Panc1 (cell line): ENCODE data around the gene TINAGL1.

Source experiments
- POLR2AphosphoS5 ChIP-seq: IDR thresholded peaks from 2 replicates; pipeline ENCODE4 v1.6.1; 2012; ENCODE audit warnings: mild to moderate bottlenecking, low read depth, low read length, moderate library complexity
- SIN3A ChIP-seq: IDR thresholded peaks from 2 replicates; pipeline ENCODE4 v1.6.1; 2012; ENCODE audit warnings: low read depth, mild to moderate bottlenecking, low read length, moderate library complexity, borderline replicate concordance; ENCODE audit not compliant: insufficient read depth
- TCF7L2 ChIP-seq: IDR thresholded peaks from 2 replicates; pipeline ENCODE4 v1.6.1; 2011; ENCODE audit warnings: mild to moderate bottlenecking, low read depth, low read length, inconsistent platforms
- TF ChIP-seq, protein P1 (sequence below): fragments of 450-650 bp; IDR thresholded peaks from 2 replicates; pipeline ENCODE4 v1.5.1; 2017; ENCODE audit warnings: mild to moderate bottlenecking
- TF ChIP-seq, protein P2 (sequence below), 2 experiments: IDR thresholded peaks; 2 replicates each; pipeline ENCODE4 v1.6.1; 2011 to 2012; ENCODE audit warnings: low read depth in 2 of 2, control low read depth in 1 of 2, low read length in 1 of 2, mild to moderate bottlenecking in 1 of 2, moderate library complexity in 1 of 2; ENCODE audit not compliant: insufficient read depth in 1 of 2

DNA sequence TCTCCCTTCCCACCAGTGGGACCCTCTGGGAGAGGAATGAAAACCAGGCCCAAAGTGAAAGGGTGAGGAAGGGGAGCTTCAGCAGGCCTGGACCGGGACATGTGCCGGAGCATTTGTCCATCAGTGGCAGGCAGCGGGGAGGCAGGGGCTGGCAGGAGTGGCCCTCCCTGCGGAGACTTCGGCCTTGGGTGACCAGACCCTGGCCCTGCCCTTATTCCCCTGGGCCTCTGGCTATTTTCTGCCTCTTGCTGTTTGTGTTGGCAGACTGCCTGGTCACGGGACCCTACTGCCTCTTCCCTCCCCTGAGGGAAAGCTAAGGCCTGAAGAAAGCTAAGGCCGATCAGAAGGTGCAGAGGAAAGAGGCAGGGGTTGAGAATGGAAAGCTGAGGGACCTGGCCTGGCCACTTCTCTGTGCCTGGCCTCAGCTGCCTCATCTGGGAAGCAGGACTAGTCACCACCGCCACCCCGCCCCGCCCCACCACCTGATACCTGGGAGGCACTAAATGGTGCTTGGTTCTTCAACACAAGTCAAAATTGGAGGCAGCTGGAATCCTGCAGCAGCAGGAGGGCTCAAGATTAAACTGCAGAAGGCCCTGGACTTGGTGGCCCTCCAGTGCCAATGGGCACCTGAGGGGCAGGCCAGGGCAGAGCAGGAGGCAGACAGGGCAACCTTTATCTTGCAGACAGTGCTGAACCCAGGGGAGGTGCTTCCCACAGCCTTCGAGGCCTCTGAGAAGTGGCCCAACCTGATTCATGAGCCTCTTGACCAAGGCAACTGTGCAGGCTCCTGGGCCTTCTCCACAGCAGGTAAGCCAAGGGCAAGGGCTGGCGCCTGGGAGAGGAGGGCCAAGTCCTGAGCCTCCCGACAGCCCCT lies 7.9 kb downstream of the TINAGL1 start:
- TF ChIP-seq, protein P1, sequence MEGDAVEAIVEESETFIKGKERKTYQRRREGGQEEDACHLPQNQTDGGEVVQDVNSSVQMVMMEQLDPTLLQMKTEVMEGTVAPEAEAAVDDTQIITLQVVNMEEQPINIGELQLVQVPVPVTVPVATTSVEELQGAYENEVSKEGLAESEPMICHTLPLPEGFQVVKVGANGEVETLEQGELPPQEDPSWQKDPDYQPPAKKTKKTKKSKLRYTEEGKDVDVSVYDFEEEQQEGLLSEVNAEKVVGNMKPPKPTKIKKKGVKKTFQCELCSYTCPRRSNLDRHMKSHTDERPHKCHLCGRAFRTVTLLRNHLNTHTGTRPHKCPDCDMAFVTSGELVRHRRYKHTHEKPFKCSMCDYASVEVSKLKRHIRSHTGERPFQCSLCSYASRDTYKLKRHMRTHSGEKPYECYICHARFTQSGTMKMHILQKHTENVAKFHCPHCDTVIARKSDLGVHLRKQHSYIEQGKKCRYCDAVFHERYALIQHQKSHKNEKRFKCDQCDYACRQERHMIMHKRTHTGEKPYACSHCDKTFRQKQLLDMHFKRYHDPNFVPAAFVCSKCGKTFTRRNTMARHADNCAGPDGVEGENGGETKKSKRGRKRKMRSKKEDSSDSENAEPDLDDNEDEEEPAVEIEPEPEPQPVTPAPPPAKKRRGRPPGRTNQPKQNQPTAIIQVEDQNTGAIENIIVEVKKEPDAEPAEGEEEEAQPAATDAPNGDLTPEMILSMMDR, result no peak
- TF ChIP-seq POLR2AphosphoS5 (no peak), TCF7L2 (no peak), SIN3A (no peak)
- TF ChIP-seq, protein P2, sequence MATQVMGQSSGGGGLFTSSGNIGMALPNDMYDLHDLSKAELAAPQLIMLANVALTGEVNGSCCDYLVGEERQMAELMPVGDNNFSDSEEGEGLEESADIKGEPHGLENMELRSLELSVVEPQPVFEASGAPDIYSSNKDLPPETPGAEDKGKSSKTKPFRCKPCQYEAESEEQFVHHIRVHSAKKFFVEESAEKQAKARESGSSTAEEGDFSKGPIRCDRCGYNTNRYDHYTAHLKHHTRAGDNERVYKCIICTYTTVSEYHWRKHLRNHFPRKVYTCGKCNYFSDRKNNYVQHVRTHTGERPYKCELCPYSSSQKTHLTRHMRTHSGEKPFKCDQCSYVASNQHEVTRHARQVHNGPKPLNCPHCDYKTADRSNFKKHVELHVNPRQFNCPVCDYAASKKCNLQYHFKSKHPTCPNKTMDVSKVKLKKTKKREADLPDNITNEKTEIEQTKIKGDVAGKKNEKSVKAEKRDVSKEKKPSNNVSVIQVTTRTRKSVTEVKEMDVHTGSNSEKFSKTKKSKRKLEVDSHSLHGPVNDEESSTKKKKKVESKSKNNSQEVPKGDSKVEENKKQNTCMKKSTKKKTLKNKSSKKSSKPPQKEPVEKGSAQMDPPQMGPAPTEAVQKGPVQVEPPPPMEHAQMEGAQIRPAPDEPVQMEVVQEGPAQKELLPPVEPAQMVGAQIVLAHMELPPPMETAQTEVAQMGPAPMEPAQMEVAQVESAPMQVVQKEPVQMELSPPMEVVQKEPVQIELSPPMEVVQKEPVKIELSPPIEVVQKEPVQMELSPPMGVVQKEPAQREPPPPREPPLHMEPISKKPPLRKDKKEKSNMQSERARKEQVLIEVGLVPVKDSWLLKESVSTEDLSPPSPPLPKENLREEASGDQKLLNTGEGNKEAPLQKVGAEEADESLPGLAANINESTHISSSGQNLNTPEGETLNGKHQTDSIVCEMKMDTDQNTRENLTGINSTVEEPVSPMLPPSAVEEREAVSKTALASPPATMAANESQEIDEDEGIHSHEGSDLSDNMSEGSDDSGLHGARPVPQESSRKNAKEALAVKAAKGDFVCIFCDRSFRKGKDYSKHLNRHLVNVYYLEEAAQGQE (IDR thresholded peaks at IDR 0.05; ENCODE audit: insufficient read depth in 1 of 2, low read depth in 2 of 2, low read length in 1 of 2), result no peak
